ENCODE results near the gene WAS.
"Not testable (repeated sequence)": the region's sequence is repeated elsewhere in the genome, so short reads cannot be mapped to it uniquely, and the experiment has no call there.

WAS gene

GRCh38 chrX:48688531-48689150, 5.0 kb downstream of the WAS start:
- no peak for DNase-seq

- DNase-seq, result no peak
These were observed 5.8 kb downstream of the WAS start for GRCh38 chrX:48689208-48689920.

- DNase-seq, result not testable (repeated sequence)
These were observed 8.1 kb downstream of the WAS start for GRCh38 chrX:48691746-48692145.

GRCh38 chrX:48694776-48695533, 11.4 kb downstream of the WAS start:
- DNase-seq, result no peak

- DNase-seq, result no peak
These were observed 11.9 kb downstream of the WAS start for GRCh38 chrX:48695534-48695896.

- no peak for DNase-seq
These were observed 12.3 kb downstream of the WAS start for GRCh38 chrX:48695925-48696300.

GRCh38 chrX:48696301-48696908, 12.8 kb downstream of the WAS start, which contains the start of gene SUV39H1:
TSS of gene SUV39H1 (plus strand) at chrX:48696734. CDS start at chrX:48696785, 51 bp downstream.
- peak; percentile 91 for DNase-seq

- DNase-seq, result peak; percentile 60
These were observed 13.5 kb downstream of the WAS start for GRCh38 chrX:48696909-48697727.

GRCh38 chrX:48698306-48698705, 14.7 kb downstream of the WAS start:
- no peak for DNase-seq

GRCh38 chrX:48700246-48700645, 16.6 kb downstream of the WAS start:
- no peak for DNase-seq

- DNase-seq, result no peak
These were observed 17.5 kb downstream of the WAS start for GRCh38 chrX:48700951-48701653.

GRCh38 chrX:48702032-48702431, 18.4 kb downstream of the WAS start:
- DNase-seq, result no peak

- DNase-seq, result no peak
These were observed 19.1 kb downstream of the WAS start for GRCh38 chrX:48702716-48703115.

- no peak for DNase-seq
These were observed 19.6 kb downstream of the WAS start for GRCh38 chrX:48703228-48703627.

GRCh38 chrX:48703642-48704481, 20.3 kb downstream of the WAS start:
- no peak for DNase-seq

GRCh38 chrX:48705871-48706270, 22.3 kb downstream of the WAS start:
- no peak for DNase-seq

- no peak for DNase-seq
These were observed 26.0 kb downstream of the WAS start for GRCh38 chrX:48709522-48710112.

- no peak for DNase-seq
These were observed 27.7 kb downstream of the WAS start for GRCh38 chrX:48711162-48711928.

GRCh38 chrX:48711929-48712505, 28.4 kb downstream of the WAS start:
- DNase-seq, result no peak

Data from left hindlimb (tissue), 1 donor.